K562 (cell line): ENCODE measurements around the gene ZNF627.

Experiments used
- ESRRA ChIP-seq: fragments of 450-650 bp; IDR thresholded peaks from 2 replicates; pipeline ENCODE4 v1.6.1; 2014; ENCODE audit warnings: low read depth, mild to moderate bottlenecking, moderate library complexity, borderline replicate concordance
- EZH2 ChIP-seq: IDR thresholded peaks from 2 replicates; pipeline ENCODE4 v1.6.1; 2012; ENCODE audit warnings: low read depth, mild to moderate bottlenecking, inconsistent platforms, low read length, borderline replicate concordance
- FOXP4 ChIP-seq: sonication (generic); formaldehyde crosslinking; IDR thresholded peaks from 2 replicates; pipeline ENCODE4 v1.8.0; 2022; ENCODE audit warnings: mild to moderate bottlenecking, missing genetic modification reagents, borderline replicate concordance
- NBN ChIP-seq: fragments of 450-650 bp; IDR thresholded peaks from 2 replicates; pipeline ENCODE4 v1.6.1; 2016; ENCODE audit warnings: low read depth, mild to moderate bottlenecking
- POLR2AphosphoS5 ChIP-seq: IDR thresholded peaks from 2 replicates; pipeline ENCODE4 v1.6.1; 2011; ENCODE audit warnings: mild to moderate bottlenecking, low read depth, low read length, moderate library complexity; ENCODE audit not compliant: control insufficient read depth, insufficient read depth
- SREBF2 ChIP-seq: sonication (generic); formaldehyde crosslinking; IDR thresholded peaks from 2 replicates; pipeline ENCODE4 v1.4.0; 2020; ENCODE audit warnings: mild to moderate bottlenecking, missing genetic modification reagents
- STAT6 ChIP-seq: sonication (generic); formaldehyde crosslinking; IDR thresholded peaks from 2 replicates; pipeline ENCODE4 v1.8.1; 2023; ENCODE audit warnings: mild to moderate bottlenecking, missing genetic modification reagents
- ZNF324 ChIP-seq: fragments of 250-450 bp; sonication (Bioruptor Pico); IDR thresholded peaks from 2 replicates; pipeline ENCODE4 v1.4.0; 2020; ENCODE audit warnings: mild to moderate bottlenecking
- ZNF384 ChIP-seq: IDR thresholded peaks from 2 replicates; pipeline ENCODE4 v1.6.1; 2012; ENCODE audit warnings: low read depth, low read length, improper control_type of control experiment
- ZNF551 ChIP-seq: fragments of 250-450 bp; sonication (Bioruptor Pico); IDR thresholded peaks from 2 replicates; pipeline ENCODE4 v1.5.0; 2021; ENCODE audit warnings: mild to moderate bottlenecking, moderate library complexity
- ZNF785 ChIP-seq: fragments of 250-450 bp; sonication (Bioruptor Pico); IDR thresholded peaks from 2 replicates; pipeline ENCODE4 v1.4.0; 2020; ENCODE audit warnings: mild to moderate bottlenecking
- TF ChIP-seq, protein P1 (sequence below): sonication (generic); formaldehyde crosslinking; IDR thresholded peaks from 2 replicates; pipeline ENCODE4 v1.8.1; 2022; ENCODE audit warnings: missing genetic modification reagents

GRCh38 chr19:11639245-11639601, 41.9 kb downstream of the ZNF627 start:
- TF ChIP-seq NBN (no peak), SREBF2 (no peak), ZNF785 (CRISPR knock-in tag) (no peak), ZNF324 (CRISPR knock-in tag) (no peak), ZNF551 (CRISPR knock-in tag) (no peak), ZNF384 (no peak), POLR2AphosphoS5 (no peak), EZH2 (no peak), ESRRA (no peak), FOXP4 (CRISPR knock-in tag) (no peak), STAT6 (no peak)
- TF ChIP-seq, protein P1, sequence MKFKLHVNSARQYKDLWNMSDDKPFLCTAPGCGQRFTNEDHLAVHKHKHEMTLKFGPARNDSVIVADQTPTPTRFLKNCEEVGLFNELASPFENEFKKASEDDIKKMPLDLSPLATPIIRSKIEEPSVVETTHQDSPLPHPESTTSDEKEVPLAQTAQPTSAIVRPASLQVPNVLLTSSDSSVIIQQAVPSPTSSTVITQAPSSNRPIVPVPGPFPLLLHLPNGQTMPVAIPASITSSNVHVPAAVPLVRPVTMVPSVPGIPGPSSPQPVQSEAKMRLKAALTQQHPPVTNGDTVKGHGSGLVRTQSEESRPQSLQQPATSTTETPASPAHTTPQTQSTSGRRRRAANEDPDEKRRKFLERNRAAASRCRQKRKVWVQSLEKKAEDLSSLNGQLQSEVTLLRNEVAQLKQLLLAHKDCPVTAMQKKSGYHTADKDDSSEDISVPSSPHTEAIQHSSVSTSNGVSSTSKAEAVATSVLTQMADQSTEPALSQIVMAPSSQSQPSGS (CRISPR knock-in tag) = no peak
